IMR-90 (cell line): ENCODE measurements around the gene IL20RA. TPM values are rescaled to one million over a fixed set of nuclear protein-coding genes. Genes with fewer than 3 reads are reported as not detected.

ENCODE experiments used
- ATAC-seq: fragments of 200-7000 bp; cut with Tn5 transposase; 2 replicates; pipeline ENCODE4 v1.9.1; 2020; ENCODE audit warnings: low read depth, mild to moderate bottlenecking, moderate library complexity
- BruUV-seq: library from RNA; stranded (reverse); fragments of 400-500 nt; replicated peaks from 2 replicates; lab custom pipeline; 2021; lab: Mats Ljungman, UMichigan
- CTCF ChIA-PET: fragments of 300-600 bp; formaldehyde crosslinking; extraction: SDS; loops from one replicate; lab custom pipeline; 2021; ENCODE audit warnings: antibody characterized with exemption; lab: Yijun Ruan, JAX
- POLR2A ChIA-PET: fragments of 300-600 bp; sonication (Branson Sonifier 250); formaldehyde crosslinking; loops from one replicate; lab custom pipeline; 2022; ENCODE audit warnings: antibody characterized with exemption; ENCODE audit not compliant: unreplicated experiment; lab: Charles Lee
- DNase-seq: peaks from one replicate; pipeline ENCODE4 v3.0.0; 2013
- H2AFZ ChIP-seq: replicated peaks from 2 replicates; pipeline ENCODE3; 2013; ENCODE audit warnings: low read length, mild to moderate bottlenecking; ENCODE audit not compliant: poor library complexity
- H2AK5ac ChIP-seq: 2 replicates; pipeline ENCODE4 v1.6.1; 2013; ENCODE audit warnings: low read depth, low read length, inconsistent platforms
- H2AK9ac ChIP-seq: replicated peaks from 2 replicates; pipeline ENCODE3; 2013; ENCODE audit warnings: mild to moderate bottlenecking, low read depth, low read length, moderate library complexity; ENCODE audit not compliant: poor library complexity
- H2BK120ac ChIP-seq: 2 replicates; pipeline ENCODE4 v1.6.1; 2013; ENCODE audit warnings: low read depth, low read length, inconsistent platforms
- H2BK15ac ChIP-seq: 3 replicates; pipeline ENCODE4 v1.6.1; 2013; ENCODE audit warnings: low read depth, low read length, inconsistent platforms
- H2BK20ac ChIP-seq: 2 replicates; pipeline ENCODE4 v1.6.1; 2013; ENCODE audit warnings: low read depth, mild to moderate bottlenecking, inconsistent platforms, low read length, moderate library complexity
- H2BK5ac ChIP-seq: 2 replicates; pipeline ENCODE4 v1.6.1; 2013; ENCODE audit warnings: mild to moderate bottlenecking, low read depth, low read length, inconsistent platforms; ENCODE audit not compliant: poor library complexity, severe bottlenecking
- H3K14ac ChIP-seq: replicated peaks from 2 replicates; pipeline ENCODE4 v1.6.1; 2013; ENCODE audit warnings: low read depth, low read length, inconsistent platforms
- H3K18ac ChIP-seq: 2 replicates; pipeline ENCODE4 v1.6.1; 2013; ENCODE audit warnings: low read depth, low read length, control low read depth
- H3K23ac ChIP-seq: 2 replicates; pipeline ENCODE4 v1.6.1; 2013; ENCODE audit warnings: low read depth, low read length, inconsistent platforms
- H3K27ac ChIP-seq: 2 replicates; pipeline ENCODE4 v1.5.1; 2013; ENCODE audit warnings: mild to moderate bottlenecking, control low read depth, low read length; ENCODE audit not compliant: insufficient read depth
- H3K27me3 ChIP-seq: 2 replicates; pipeline ENCODE4 v1.6.1; 2013; ENCODE audit warnings: low read length; ENCODE audit not compliant: control insufficient read depth, insufficient read depth
- H3K36me3 ChIP-seq: 2 replicates; pipeline ENCODE4 v1.6.1; 2013; ENCODE audit warnings: low read length, mixed read lengths; ENCODE audit not compliant: control insufficient read depth, insufficient read depth
- H3K4ac ChIP-seq: 2 replicates; pipeline ENCODE4 v1.6.1; 2013; ENCODE audit warnings: low read depth, low read length, inconsistent platforms
- H3K4me1 ChIP-seq: 2 replicates; pipeline ENCODE4 v1.6.1; 2013; ENCODE audit warnings: low read length, mixed read lengths; ENCODE audit not compliant: control insufficient read depth, insufficient read depth
- H3K4me2 ChIP-seq: 2 replicates; pipeline ENCODE4 v1.6.1; 2013; ENCODE audit warnings: low read depth, mild to moderate bottlenecking, control low read depth, low read length, moderate library complexity
- H3K4me3 ChIP-seq: 2 replicates; pipeline ENCODE4 v1.5.1; 2013; ENCODE audit warnings: low read depth, mild to moderate bottlenecking, control low read depth, low read length, moderate library complexity; ENCODE audit not compliant: insufficient read depth
- H3K56ac ChIP-seq: 2 replicates; pipeline ENCODE4 v1.6.1; 2013; ENCODE audit warnings: low read length, inconsistent platforms; ENCODE audit not compliant: insufficient read depth; ENCODE audit errors: extremely low read depth
- H3K79me1 ChIP-seq, 2 experiments: 2 replicates each; pipeline ENCODE4 v1.6.1; 2013; ENCODE audit warnings: low read length in 2 of 2, inconsistent platforms in 1 of 2, low read depth in 1 of 2
- H3K9ac ChIP-seq: 2 replicates; pipeline ENCODE4 v1.6.1; 2013; ENCODE audit warnings: low read depth, low read length, control low read depth
- H3K9me1 ChIP-seq: 2 replicates; pipeline ENCODE4 v1.6.1; 2013; ENCODE audit warnings: low read length, inconsistent platforms; ENCODE audit not compliant: insufficient read depth
- H3K9me3 ChIP-seq: 2 replicates; pipeline ENCODE4 v1.6.1; 2013; ENCODE audit warnings: low read length; ENCODE audit not compliant: control insufficient read depth, insufficient read depth
- H4K20me1 ChIP-seq: 2 replicates; pipeline ENCODE4 v1.6.1; 2013; ENCODE audit warnings: low read length, inconsistent platforms; ENCODE audit not compliant: insufficient read depth
- H4K5ac ChIP-seq: 2 replicates; pipeline ENCODE4 v1.6.1; 2013; ENCODE audit warnings: mild to moderate bottlenecking, low read depth, low read length, control low read depth
- H4K8ac ChIP-seq, 2 experiments: 2 replicates each; pipeline ENCODE4 v1.6.1; 2013; ENCODE audit warnings: low read depth in 2 of 2, low read length in 2 of 2, control low read depth in 1 of 2, inconsistent platforms in 1 of 2
- H4K91ac ChIP-seq: 2 replicates; pipeline ENCODE4 v1.6.1; 2013; ENCODE audit warnings: low read depth, low read length, inconsistent platforms; ENCODE audit not compliant: insufficient read depth
- BHLHE40 ChIP-seq: fragments of 150-350 bp; IDR thresholded peaks from 2 replicates; pipeline ENCODE4 v1.6.1; 2016; ENCODE audit warnings: mild to moderate bottlenecking, low read depth, low read length
- CEBPB ChIP-seq: IDR thresholded peaks from 2 replicates; pipeline ENCODE4 v1.6.1; 2012; ENCODE audit warnings: low read depth, low read length, improper control_type of control experiment
- CHD1 ChIP-seq: IDR thresholded peaks from 2 replicates; pipeline ENCODE4 v1.6.1; 2012; ENCODE audit warnings: low read depth, low read length, improper control_type of control experiment
- CTCF ChIP-seq: conservative IDR thresholded peaks from 2 replicates; pipeline ENCODE4 v1.5.1; 2012; ENCODE audit warnings: mild to moderate bottlenecking, low read depth, low read length, improper control_type of control experiment
- ELK1 ChIP-seq: fragments of 150-350 bp; IDR thresholded peaks from 2 replicates; pipeline ENCODE4 v1.6.1; 2016; ENCODE audit warnings: low read depth, mild to moderate bottlenecking, low read length, moderate library complexity, borderline replicate concordance
- FOS ChIP-seq: fragments of 150-350 bp; IDR thresholded peaks from 2 replicates; pipeline ENCODE4 v1.6.1; 2016; ENCODE audit warnings: low read depth, low read length
- MAFK ChIP-seq: IDR thresholded peaks from 2 replicates; pipeline ENCODE4 v1.6.1; 2012; ENCODE audit warnings: low read depth, low read length, improper control_type of control experiment
- MAZ ChIP-seq: IDR thresholded peaks from 2 replicates; pipeline ENCODE4 v1.6.1; 2012; ENCODE audit warnings: low read depth, mild to moderate bottlenecking, low read length, improper control_type of control experiment, moderate library complexity, borderline replicate concordance
- MXI1 ChIP-seq: IDR thresholded peaks from 2 replicates; pipeline ENCODE4 v1.6.1; 2012; ENCODE audit warnings: low read depth, mild to moderate bottlenecking, low read length, moderate library complexity, borderline replicate concordance
- NFE2L2 ChIP-seq: fragments of 150-350 bp; IDR thresholded peaks from 2 replicates; pipeline ENCODE4 v1.6.1; 2016; ENCODE audit warnings: low read depth, mild to moderate bottlenecking, low read length
- POLR2A ChIP-seq: IDR thresholded peaks from 2 replicates; pipeline ENCODE4 v1.6.1; 2012; ENCODE audit warnings: mild to moderate bottlenecking, low read depth, low read length
- RAD21 ChIP-seq: IDR thresholded peaks from 2 replicates; pipeline ENCODE4 v1.6.1; 2012; ENCODE audit warnings: low read length, improper control_type of control experiment
- RCOR1 ChIP-seq: IDR thresholded peaks from 2 replicates; pipeline ENCODE4 v1.6.1; 2012; ENCODE audit warnings: mild to moderate bottlenecking, low read length, improper control_type of control experiment; ENCODE audit not compliant: insufficient replicate concordance
- RFX5 ChIP-seq: IDR thresholded peaks from 2 replicates; pipeline ENCODE4 v1.8.0; 2012; ENCODE audit warnings: low read depth, mild to moderate bottlenecking, low read length, moderate library complexity
- SMC3 ChIP-seq: fragments of 150-350 bp; IDR thresholded peaks from 2 replicates; pipeline ENCODE4 v1.6.1; 2016; ENCODE audit warnings: low read depth, mild to moderate bottlenecking, antibody characterized with exemption, low read length, moderate library complexity
- USF2 ChIP-seq: fragments of 150-350 bp; IDR thresholded peaks from 2 replicates; pipeline ENCODE4 v1.6.1; 2017; ENCODE audit warnings: mild to moderate bottlenecking, antibody characterized with exemption, low read length, low read depth
- WGBS, 2 experiments: methylation state at CpG; one replicate each; pipeline versions ENCODE4 v1.1.5 to v1.1.7; 2013; ENCODE audit warnings: missing lambda C conversion rate in 2 of 2; ENCODE audit not compliant: insufficient read length in 1 of 2; ENCODE audit errors: extremely low coverage in 2 of 2; 5-methylcytosine and 5-hydroxymethylcytosine counted together
- dilution Hi-C: fragments of 300-500 bp; cut with HindIII; formaldehyde crosslinking; loops from one replicate; pipeline ENCODE4 v1.14.3; 2018; ENCODE audit warnings: low sequenced_read_pairs; ENCODE audit not compliant: unreplicated experiment
- in situ Hi-C: fragments of 300-500 bp; cut with MboI; formaldehyde crosslinking; loops from 3 replicates; pipeline ENCODE4 v1.14.3; 2019; ENCODE audit warnings: low sequenced_read_pairs, inconsistent platforms, mixed read lengths
- intact Hi-C: fragments of 100-400 bp; cut with micrococcal nuclease; formaldehyde crosslinking; loops from 2 replicates; pipeline ENCODE4 v1.10.0; 2022
- polyA plus RNA-seq, 3 experiments: library from polyadenylated mRNA; depleted of rRNA; stranded (reverse); fragments of >200 nt; gene quantifications; 2 replicates each; pipeline ENCODE4 v1.2.3, GENCODE V29; 2012; ENCODE audit warnings: low replicate concordance in 1 of 3
- total RNA-seq: library from RNA; depleted of rRNA; stranded (reverse); fragments of >200 nt; gene quantifications from 2 replicates; pipeline ENCODE4 v1.2.3, GENCODE V29; 2012

The IL20RA gene
- total and polyA plus RNA-seq, 2 of the 4 experiments (the other 2 are of a cell fraction) = 0.02 TPM; not detected in 1

- Histone ChIP-seq H4K91ac (no peak overlapping the region), H3K9me1 (no peaks in the 10 kb centered on the region), H3K9me3 (no peaks in the 10 kb centered on the region), H2AFZ (no peak overlapping the region), H2BK20ac (no peak overlapping the region), H2BK15ac (no peak overlapping the region), H3K79me1 (no peaks in the 10 kb centered on the region), H3K4me2 (no peak overlapping the region; the same call in 1 of the 2 replicates), H3K27ac (no peak overlapping the region), H2BK120ac (no peak overlapping the region), H4K20me1 (no peaks in the 10 kb centered on the region), H2AK9ac (no peak overlapping the region), H3K4ac (no peak overlapping the region), H4K5ac (no peak overlapping the region), H2AK5ac (no peak overlapping the region), H3K18ac (no peak overlapping the region), H4K8ac (no peak overlapping the region), H3K4me3 (no peak overlapping the region), H3K4me1 (no peaks in the 10 kb centered on the region), H2BK5ac (no peak overlapping the region), H3K27me3 (peaks cover 9% of the 10 kb centered on the region), H3K56ac (no peak overlapping the region), H3K14ac (no peak overlapping the region), H3K36me3 (no peaks in the 10 kb centered on the region), H3K9ac (no peak overlapping the region), H3K23ac (no peak overlapping the region)
- TF ChIP-seq FOS (no peak), MXI1 (no peak), CHD1 (no peak), BHLHE40 (no peak), RCOR1 (no peak), MAZ (no peak), CEBPB (no peak), POLR2A (no peak), RFX5 (no peak), RAD21 (no peak), NFE2L2 (no peak), MAFK (no peak), CTCF (no peak), USF2 (no peak), ELK1 (no peak), SMC3 (no peak)
- 80% methylated on average over 1 of the region's 17 CpGs; no CpG with 5 or more reads in 1 of the 2 experiments for WGBS, 2 experiments
- ChIA-PET POLR2A (no interaction called here), CTCF (no interaction called here)
- DNase-seq (no peak), ATAC-seq (no peak)
- in situ Hi-C loops (no loop called here), dilution Hi-C loops (no loop called here), intact Hi-C loops (no loop called here)
- no TSS peak for BruUV-seq
Measured at GRCh38 chr6:137001299-137001976, 43.3 kb downstream of the IL20RA start.
